Activated CD8-positive, alpha-beta T cell treated with anti-CD3 and anti-CD28 coated beads for 36 hours (primary cell): ENCODE measurements around the gene PCDH9. TPM values are rescaled to one million over a fixed set of nuclear protein-coding genes. Genes with fewer than 3 reads are reported as not detected.
"Not testable (repeated sequence)": the region's sequence is repeated elsewhere in the genome, so short reads cannot be mapped to it uniquely, and the experiment has no call there.

Experiments used
- ATAC-seq: fragments of 200-7000 bp; cut with Tn5 transposase; one replicate; pipeline ENCODE4 v1.10.0; 2021; ENCODE audit warnings: mild to moderate bottlenecking, moderate library complexity
- CTCF ChIA-PET: fragments of 350-600 bp; sonication (Branson Sonifier 250); formaldehyde crosslinking; loops from one replicate; lab custom pipeline; 2021; ENCODE audit warnings: antibody characterized with exemption; lab: Charles Lee
- POLR2A ChIA-PET: fragments of 350-600 bp; sonication (Branson Sonifier 250); formaldehyde crosslinking; loops from one replicate; lab custom pipeline; 2021; ENCODE audit warnings: antibody characterized with exemption; lab: Charles Lee
- DNase-seq: peaks from one replicate; pipeline ENCODE4 v3.0.0-alpha.2; 2020
- H3K27ac Mint-ChIP-seq: one replicate; pipeline ENCODE4 v1.8.0; 2021; ENCODE audit warnings: mild to moderate bottlenecking, mixed read lengths
- H3K27me3 Mint-ChIP-seq: one replicate; pipeline ENCODE4 v1.8.0; 2021; ENCODE audit warnings: mixed read lengths
- H3K36me3 Mint-ChIP-seq: one replicate; pipeline ENCODE4 v1.8.0; 2021; ENCODE audit warnings: low read depth, mixed read lengths
- H3K4me1 Mint-ChIP-seq: one replicate; pipeline ENCODE4 v1.8.0; 2021; ENCODE audit warnings: low read depth, mixed read lengths
- H3K4me3 Mint-ChIP-seq: one replicate; pipeline ENCODE4 v1.8.0; 2021; ENCODE audit warnings: mild to moderate bottlenecking, moderate library complexity, mixed read lengths
- H3K9me3 Mint-ChIP-seq: one replicate; pipeline ENCODE4 v1.8.0; 2021; ENCODE audit warnings: mixed read lengths
- intact Hi-C: fragments of 100-400 bp; cut with micrococcal nuclease; formaldehyde crosslinking; loops from one replicate; pipeline ENCODE4 v1.10.0; 2022
- total RNA-seq, 2 experiments: library from RNA; stranded (reverse); gene quantifications; one replicate each; pipeline ENCODE4 v1.2.3, GENCODE V29; 2021
- TF ChIP-seq, protein P1 (sequence below): fragments of 200-600 bp; IDR thresholded peaks from one replicate; pipeline ENCODE4 v1.8.0; 2022; ENCODE audit warnings: antibody characterized with exemption, mild to moderate bottlenecking

The PCDH9 gene
- total RNA-seq, 2 experiments from 2014 or later = 0.04 to 0.14 TPM

DNA sequence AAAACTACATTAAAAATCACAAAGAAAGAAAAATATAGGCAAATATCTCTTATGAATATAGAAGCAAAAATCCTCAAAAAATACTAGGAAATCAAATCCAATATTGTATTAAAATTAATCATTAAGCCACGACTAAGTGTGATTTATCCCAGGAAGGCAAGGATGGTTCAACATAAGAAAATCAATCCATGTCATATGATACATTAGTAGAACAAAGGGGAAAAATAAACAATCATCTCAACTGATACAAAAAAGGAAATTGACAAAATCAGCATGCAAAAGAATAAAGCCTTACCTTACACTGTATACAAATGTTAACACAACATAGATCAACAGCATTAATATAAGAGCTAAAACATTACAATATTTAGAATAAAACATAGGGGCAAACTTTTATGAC lies 933.3 kb downstream of the PCDH9 start:
- Mint-ChIP-seq H3K9me3 (peaks cover 6% of the 10 kb centered on the region), H3K4me3 (no peak overlapping the region), H3K4me1 (no peaks in the 10 kb centered on the region), H3K27ac (no peak overlapping the region), H3K36me3 (no peaks in the 10 kb centered on the region), H3K27me3 (no peaks in the 10 kb centered on the region)
- CTCF ChIA-PET = no interaction called here
- ATAC-seq (no peak), DNase-seq (no peak)
- TF ChIP-seq, protein P1, sequence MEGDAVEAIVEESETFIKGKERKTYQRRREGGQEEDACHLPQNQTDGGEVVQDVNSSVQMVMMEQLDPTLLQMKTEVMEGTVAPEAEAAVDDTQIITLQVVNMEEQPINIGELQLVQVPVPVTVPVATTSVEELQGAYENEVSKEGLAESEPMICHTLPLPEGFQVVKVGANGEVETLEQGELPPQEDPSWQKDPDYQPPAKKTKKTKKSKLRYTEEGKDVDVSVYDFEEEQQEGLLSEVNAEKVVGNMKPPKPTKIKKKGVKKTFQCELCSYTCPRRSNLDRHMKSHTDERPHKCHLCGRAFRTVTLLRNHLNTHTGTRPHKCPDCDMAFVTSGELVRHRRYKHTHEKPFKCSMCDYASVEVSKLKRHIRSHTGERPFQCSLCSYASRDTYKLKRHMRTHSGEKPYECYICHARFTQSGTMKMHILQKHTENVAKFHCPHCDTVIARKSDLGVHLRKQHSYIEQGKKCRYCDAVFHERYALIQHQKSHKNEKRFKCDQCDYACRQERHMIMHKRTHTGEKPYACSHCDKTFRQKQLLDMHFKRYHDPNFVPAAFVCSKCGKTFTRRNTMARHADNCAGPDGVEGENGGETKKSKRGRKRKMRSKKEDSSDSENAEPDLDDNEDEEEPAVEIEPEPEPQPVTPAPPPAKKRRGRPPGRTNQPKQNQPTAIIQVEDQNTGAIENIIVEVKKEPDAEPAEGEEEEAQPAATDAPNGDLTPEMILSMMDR = no peak
- intact Hi-C loops = no loop called here
- POLR2A ChIA-PET = no interaction called here

DNA sequence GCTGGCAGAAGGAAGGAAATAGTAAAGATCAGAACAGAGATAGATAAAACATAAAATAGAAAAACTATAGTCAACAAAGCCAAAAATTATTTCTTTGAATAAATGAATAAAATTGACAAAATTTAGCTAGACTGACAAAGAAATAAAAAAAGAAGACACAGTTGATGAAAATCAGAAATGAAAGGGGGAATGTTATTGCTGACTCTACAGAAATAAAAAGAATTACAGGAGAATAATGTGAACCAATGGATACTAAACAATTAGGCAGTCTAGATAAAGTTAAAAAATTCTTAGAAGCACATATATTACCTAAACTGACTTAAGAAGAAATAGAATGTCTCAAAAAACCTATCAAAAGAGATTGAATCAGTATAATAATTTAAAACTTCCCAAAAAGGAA lies 933.8 kb downstream of the PCDH9 start:
- DNase-seq (no peak), ATAC-seq (no peak)
- H3K9me3 Mint-ChIP-seq = peaks cover 6% of the 10 kb centered on the region
- POLR2A ChIA-PET = no interaction called here
- TF ChIP-seq, protein P1 = no peak
- no peaks in the 10 kb centered on the region for H3K36me3 Mint-ChIP-seq
- CTCF ChIA-PET = no interaction called here
- H3K27me3 Mint-ChIP-seq = no peaks in the 10 kb centered on the region
- H3K27ac Mint-ChIP-seq = no peak overlapping the region
- no peaks in the 10 kb centered on the region for H3K4me1 Mint-ChIP-seq
- H3K4me3 Mint-ChIP-seq = no peak overlapping the region
- intact Hi-C loops = no loop called here

DNA sequence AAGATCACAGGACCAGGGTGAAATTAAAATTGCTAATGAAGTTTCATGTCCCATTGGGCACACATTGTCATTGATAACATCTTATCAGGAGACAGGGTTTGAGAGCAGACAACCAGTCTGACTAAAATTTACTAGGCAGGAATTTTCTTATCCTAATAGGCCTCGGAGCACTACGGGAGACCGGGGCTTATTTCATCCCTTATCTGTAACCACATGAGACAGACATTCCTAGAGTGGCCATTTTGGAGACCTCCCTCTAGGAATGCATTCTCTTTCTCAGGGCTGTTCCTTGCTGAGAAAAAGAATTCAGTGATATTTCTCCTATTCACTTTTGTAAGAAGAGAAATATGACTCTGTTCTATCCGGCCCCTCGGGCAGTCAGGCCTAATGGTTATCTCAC lies 943.3 kb downstream of the PCDH9 start:
- H3K4me1 Mint-ChIP-seq, POLR2A ChIA-PET, H3K27me3 Mint-ChIP-seq, H3K36me3 Mint-ChIP-seq, CTCF ChIA-PET, DNase-seq, H3K27ac Mint-ChIP-seq, H3K4me3 Mint-ChIP-seq, ATAC-seq, intact Hi-C loops: not testable (repeated sequence)
- H3K9me3 Mint-ChIP-seq = peaks cover 17% of the 10 kb centered on the region

DNA sequence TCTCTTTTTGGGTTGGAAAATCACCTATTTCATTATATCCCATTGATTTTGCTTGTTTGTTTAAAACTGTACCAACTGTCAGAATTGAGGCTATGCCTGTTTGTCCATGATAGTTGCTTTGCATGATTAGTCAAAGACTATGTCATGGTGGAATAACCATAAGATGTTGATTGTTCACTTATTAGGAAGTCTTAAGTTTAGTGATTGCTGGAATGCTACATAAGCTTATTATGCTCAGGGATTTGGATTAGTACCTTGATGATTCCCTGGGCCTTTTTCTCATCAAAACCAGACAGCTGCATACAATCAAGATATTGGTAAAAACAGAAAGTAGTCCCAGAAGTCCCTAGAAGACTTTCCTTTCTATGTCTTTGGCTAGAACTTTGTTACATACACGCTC lies 954.7 kb downstream of the PCDH9 start:
- peaks cover 11% of the 10 kb centered on the region for H3K9me3 Mint-ChIP-seq
- no peaks in the 10 kb centered on the region for H3K36me3 Mint-ChIP-seq
- TF ChIP-seq, protein P1 = no peak
- DNase-seq = no peak
- POLR2A ChIA-PET = no interaction called here
- H3K27me3 Mint-ChIP-seq = no peaks in the 10 kb centered on the region
- no peak overlapping the region for H3K27ac Mint-ChIP-seq
- intact Hi-C loops = no loop called here
- H3K4me1 Mint-ChIP-seq = no peaks in the 10 kb centered on the region
- no peak overlapping the region for H3K4me3 Mint-ChIP-seq
- CTCF ChIA-PET = no interaction called here
- ATAC-seq = no peak

DNA sequence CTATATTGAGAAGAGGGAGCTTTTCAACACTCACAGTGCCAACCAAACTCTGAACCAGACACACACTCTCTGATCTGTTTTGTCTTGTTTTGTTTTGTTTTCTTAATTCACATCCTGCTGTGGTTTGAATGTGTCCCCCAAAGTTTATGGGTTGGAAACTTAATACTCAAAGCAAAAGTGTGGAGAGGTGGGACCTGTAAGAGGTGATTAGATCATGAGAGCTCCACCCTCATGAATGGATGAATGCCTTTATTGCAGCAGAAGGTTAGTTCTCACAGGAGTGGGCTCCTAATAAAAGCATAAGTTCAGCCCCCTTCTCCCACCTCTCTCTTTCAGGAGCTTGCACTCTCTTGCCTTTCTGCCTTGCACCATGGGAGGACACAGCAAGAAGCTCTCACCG lies 957.1 kb downstream of the PCDH9 start:
- H3K27ac Mint-ChIP-seq = no peak overlapping the region
- H3K36me3 Mint-ChIP-seq = no peaks in the 10 kb centered on the region
- ChIA-PET CTCF (no interaction called here), POLR2A (no interaction called here)
- H3K4me3 Mint-ChIP-seq = no peak overlapping the region
- no peaks in the 10 kb centered on the region for H3K27me3 Mint-ChIP-seq
- TF ChIP-seq, protein P1 = no peak
- H3K9me3 Mint-ChIP-seq = peaks cover 11% of the 10 kb centered on the region
- DNase-seq (no peak), ATAC-seq (no peak)
- no peaks in the 10 kb centered on the region for H3K4me1 Mint-ChIP-seq
- intact Hi-C loops = no loop called here

- Mint-ChIP-seq H3K27me3 (no peaks in the 10 kb centered on the region), H3K27ac (no peak overlapping the region), H3K9me3 (no peaks in the 10 kb centered on the region), H3K4me3 (no peak overlapping the region), H3K4me1 (no peaks in the 10 kb centered on the region), H3K36me3 (no peaks in the 10 kb centered on the region)
- TF ChIP-seq, protein P1 = no peak
- DNase-seq = no peak
- ChIA-PET CTCF (no interaction called here), POLR2A (no interaction called here)
- ATAC-seq = no peak
- intact Hi-C loops = no loop called here
These were observed 963.4 kb downstream of the PCDH9 start for GRCh38 chr13:66266761-66267160.
